K562 (cell line): ENCODE measurements around the gene MTHFR. TPM values are rescaled to one million over a fixed set of nuclear protein-coding genes. Genes with fewer than 3 reads are reported as not detected.

ENCODE experiments used
- ATAC-seq: fragments of 200-7000 bp; cut with Tn5 transposase; 3 replicates; pipeline ENCODE4 v1.9.1; 2020; ENCODE audit warnings: moderate library complexity
- BruUV-seq: library from RNA; stranded (reverse); fragments of 400-500 nt; replicated peaks from 2 replicates; lab custom pipeline; 2021; lab: Mats Ljungman, UMichigan
- CTCF ChIA-PET: fragments of 300-600 bp; formaldehyde crosslinking; extraction: SDS; loops from one replicate; lab custom pipeline; 2021; ENCODE audit warnings: low intra/inter-chr PET ratio; lab: Yijun Ruan, JAX
- POLR2A ChIA-PET: fragments of 300-600, 350-650 bp; sonication (Branson Sonifier 250); formaldehyde crosslinking; extraction: SDS; loops from one replicate; lab custom pipeline; 2021; ENCODE audit warnings: antibody characterized with exemption, inconsistent platforms; lab: Yijun Ruan, JAX
- DNase-seq, 4 experiments: peaks; one replicate each; pipeline versions ENCODE4 v3.0.0 to v3.0.0-alpha.2; 2011 to 2018; ENCODE audit warnings: low spot score in 3 of 4, mixed read lengths in 3 of 4; ENCODE audit errors: extremely low read depth in 1 of 4
- FAIRE-seq: peaks from 2 replicates; lab custom pipeline; 2011; peaks lifted over from hg19 to GRCh38; lab: Jason Lieb, UNC
- H2AFZ ChIP-seq: 2 replicates; pipeline ENCODE4 v1.6.0; 2011; ENCODE audit warnings: low read depth, low read length, control low read depth, inconsistent platforms
- H3K27ac ChIP-seq: fragments of 200-600 bp; 3 replicates; pipeline ENCODE4 v1.8.0; 2011; ENCODE audit warnings: low read depth, mild to moderate bottlenecking, control low read depth, inconsistent platforms, low read length, moderate library complexity, mixed read lengths; ENCODE audit errors: extremely low read depth
- H3K27me3 ChIP-seq, 2 experiments: fragments of 300-600 bp in 1 of 2; 2 replicates in 1 of 2; 3 replicates in 1 of 2; pipeline versions ENCODE4 v1.6.0 to v1.8.0; 2011; ENCODE audit warnings: inconsistent platforms in 2 of 2, low read length in 2 of 2, mild to moderate bottlenecking in 1 of 2, mixed read lengths in 1 of 2, moderate library complexity in 1 of 2; ENCODE audit not compliant: control insufficient read depth in 2 of 2, insufficient read depth in 2 of 2
- H3K36me3 ChIP-seq: fragments of 300-600 bp; 3 replicates; pipeline ENCODE4 v1.8.0; 2011; ENCODE audit warnings: mild to moderate bottlenecking, low read length, inconsistent platforms; ENCODE audit not compliant: control insufficient read depth, insufficient read depth
- H3K4me1 ChIP-seq, 2 experiments: fragments of 200-600 bp in 1 of 2; replicated peaks in 1 of 2; 2 replicates in 1 of 2; 3 replicates in 1 of 2; pipeline versions ENCODE4 v1.5.1 to v1.8.0; 2011; ENCODE audit warnings: inconsistent platforms in 2 of 2, low read length in 2 of 2, mild to moderate bottlenecking in 1 of 2, mixed read lengths in 1 of 2, moderate library complexity in 1 of 2; ENCODE audit not compliant: control insufficient read depth in 2 of 2, insufficient read depth in 2 of 2
- H3K4me2 ChIP-seq: 2 replicates; pipeline ENCODE4 v1.6.1; 2011; ENCODE audit warnings: low read length, control low read depth, inconsistent platforms, mixed read lengths; ENCODE audit not compliant: insufficient read depth
- H3K4me3 ChIP-seq: fragments of 200-600 bp; sonication (generic), shearing (Covaris generic); 2 replicates; pipeline ENCODE4 v1.5.1; 2016; ENCODE audit warnings: control low read depth, inconsistent platforms
- H3K79me2 ChIP-seq: fragments of 200-600 bp; 3 replicates; pipeline ENCODE4 v1.8.0; 2011; ENCODE audit warnings: low read length, inconsistent platforms; ENCODE audit not compliant: control insufficient read depth, insufficient read depth
- H3K9ac ChIP-seq, 2 experiments: 2 replicates each; pipeline versions ENCODE4 v1.6.0 to v1.6.1; 2011; ENCODE audit warnings: low read depth in 2 of 2, low read length in 2 of 2, control low read depth in 1 of 2, inconsistent platforms in 1 of 2, mild to moderate bottlenecking in 1 of 2, mixed read lengths in 1 of 2; ENCODE audit not compliant: insufficient read depth in 1 of 2
- H3K9me1 ChIP-seq: one replicate; pipeline ENCODE4 v1.6.0; 2011; ENCODE audit warnings: inconsistent platforms, mild to moderate bottlenecking, low read length, moderate library complexity; ENCODE audit not compliant: control insufficient read depth, insufficient read depth
- H3K9me3 ChIP-seq: replicated peaks from 2 replicates; pipeline ENCODE4 v1.5.1; 2011; ENCODE audit warnings: low read depth, low read length, inconsistent platforms; ENCODE audit not compliant: control insufficient read depth, insufficient read depth
- H4K20me1 ChIP-seq: replicated peaks from 2 replicates; pipeline ENCODE4 v1.6.1; 2011; ENCODE audit warnings: low read length, inconsistent platforms, mixed read lengths; ENCODE audit not compliant: control insufficient read depth, insufficient read depth
- DIDO1 ChIP-seq: fragments of 450-650 bp; IDR thresholded peaks from 2 replicates; pipeline ENCODE4 v1.6.1; 2016; ENCODE audit warnings: low read depth, missing biosample characterization, missing genetic modification characterization
- EP300 ChIP-seq: IDR thresholded peaks from 2 replicates; pipeline ENCODE4 v1.6.1; 2012; ENCODE audit warnings: low read length, improper control_type of control experiment
- FIP1L1 ChIP-seq: fragments of 200-400 bp; formaldehyde crosslinking; IDR thresholded peaks from 2 replicates; pipeline ENCODE4 v1.6.1; 2018; ENCODE audit warnings: mild to moderate bottlenecking, low read depth, low read length; ENCODE audit not compliant: poor library complexity, severe bottlenecking
- HDAC3 ChIP-seq: fragments of 450-650 bp; IDR thresholded peaks from 2 replicates; pipeline ENCODE4 v1.6.1; 2018; ENCODE audit warnings: borderline replicate concordance, mild to moderate bottlenecking, moderate library complexity; ENCODE audit not compliant: partially characterized antibody
- KAT2B ChIP-seq: IDR thresholded peaks from one replicate; pipeline ENCODE4 v1.6.1; 2012; ENCODE audit warnings: low read depth, mild to moderate bottlenecking, control low read depth, inconsistent platforms, low read length, moderate library complexity
- NCOA2 ChIP-seq, 2 experiments: fragments of 450-650 bp; IDR thresholded peaks; 2 replicates each; pipeline ENCODE4 v1.6.1; 2018; ENCODE audit warnings: mild to moderate bottlenecking in 2 of 2, moderate library complexity in 1 of 2; ENCODE audit not compliant: partially characterized antibody in 2 of 2
- SAFB2 ChIP-seq: fragments of 200-400 bp; formaldehyde crosslinking; IDR thresholded peaks from 2 replicates; pipeline ENCODE4 v1.6.1; 2018; ENCODE audit warnings: borderline replicate concordance, low read length, low read depth, moderate library complexity; ENCODE audit not compliant: severe bottlenecking
- ZNF584 ChIP-seq: fragments of 200-800 bp; sonication (Bioruptor generic); IDR thresholded peaks from 2 replicates; pipeline ENCODE4 v1.6.1; 2016; ENCODE audit warnings: low read depth, mild to moderate bottlenecking, missing genetic modification characterization, missing compliant biosample characterization
- WGBS: fragments of 100-300 bp; shearing (Covaris generic); methylation state at CpG from one replicate; pipeline ENCODE4 v1.1.6; 2016; ENCODE audit warnings: low coverage, mixed read lengths; ENCODE audit not compliant: insufficient coverage; ENCODE audit errors: missing lambda C conversion rate; 5-methylcytosine and 5-hydroxymethylcytosine counted together
- in situ Hi-C: fragments of 300-500 bp; cut with MboI; formaldehyde crosslinking; loops from 4 replicates; pipeline ENCODE4 v1.15.0; 2018; ENCODE audit warnings: inconsistent platforms, mixed read lengths
- intact Hi-C: fragments of 100-400 bp; cut with micrococcal nuclease; formaldehyde crosslinking; loops from 2 replicates; pipeline ENCODE4 v1.14.2; 2022
- polyA plus RNA-seq, 8 experiments: library from polyadenylated mRNA; depleted of rRNA in 4 of 8; stranded (reverse) in 5 of 8; unstranded in 3 of 8; fragments of >200 nt; fragmentation: Nextera tagmentation in 2 of 8; fragmentation: Illumina TruSeq in 1 of 8; extraction: Ambion mirVana in 2 of 8; extraction: Trizol in 1 of 8; gene quantifications; 2 replicates each; pipeline versions ENCODE4 v1.2.1 to v1.2.3, GENCODE V29; 2011 to 2014; ENCODE audit warnings: inconsistent platforms in 1 of 8, missing spikeins in 1 of 8
- total RNA-seq, 7 experiments: library from RNA; depleted of rRNA in 6 of 7; stranded (reverse); fragments of >200 nt in 6 of 7; fragmentation: Illumina TruSeq in 2 of 7; extraction: Trizol in 2 of 7; gene quantifications; 2 replicates each; pipeline versions ENCODE4 v1.2.1 to v1.2.3, GENCODE V29; 2011 to 2021; ENCODE audit warnings: low replicate concordance in 1 of 7
- TF ChIP-seq, protein P1 (sequence below): sonication (generic); formaldehyde crosslinking; IDR thresholded peaks from 2 replicates; pipeline ENCODE4 v1.8.0; 2023; ENCODE audit warnings: missing genetic modification reagents, mild to moderate bottlenecking, borderline replicate concordance
- TF ChIP-seq, protein P2 (sequence below), 2 experiments: IDR thresholded peaks; 2 replicates each; pipeline ENCODE4 v1.6.1; 2011; ENCODE audit warnings: borderline replicate concordance in 1 of 2, control low read depth in 1 of 2, low read depth in 1 of 2, low read length in 1 of 2, mild to moderate bottlenecking in 1 of 2, mixed read lengths in 1 of 2, moderate library complexity in 1 of 2; ENCODE audit not compliant: insufficient read depth in 1 of 2, insufficient read length in 1 of 2, poor library complexity in 1 of 2, severe bottlenecking in 1 of 2; ENCODE audit errors: extremely low read depth in 1 of 2

Gene MTHFR
- total and polyA plus RNA-seq, 9 of the 15 experiments (the other 6 are each of a cell fraction or from before 2014, with no cell fraction given): 5.0 to 104 (median 62.6) TPM

DNA sequence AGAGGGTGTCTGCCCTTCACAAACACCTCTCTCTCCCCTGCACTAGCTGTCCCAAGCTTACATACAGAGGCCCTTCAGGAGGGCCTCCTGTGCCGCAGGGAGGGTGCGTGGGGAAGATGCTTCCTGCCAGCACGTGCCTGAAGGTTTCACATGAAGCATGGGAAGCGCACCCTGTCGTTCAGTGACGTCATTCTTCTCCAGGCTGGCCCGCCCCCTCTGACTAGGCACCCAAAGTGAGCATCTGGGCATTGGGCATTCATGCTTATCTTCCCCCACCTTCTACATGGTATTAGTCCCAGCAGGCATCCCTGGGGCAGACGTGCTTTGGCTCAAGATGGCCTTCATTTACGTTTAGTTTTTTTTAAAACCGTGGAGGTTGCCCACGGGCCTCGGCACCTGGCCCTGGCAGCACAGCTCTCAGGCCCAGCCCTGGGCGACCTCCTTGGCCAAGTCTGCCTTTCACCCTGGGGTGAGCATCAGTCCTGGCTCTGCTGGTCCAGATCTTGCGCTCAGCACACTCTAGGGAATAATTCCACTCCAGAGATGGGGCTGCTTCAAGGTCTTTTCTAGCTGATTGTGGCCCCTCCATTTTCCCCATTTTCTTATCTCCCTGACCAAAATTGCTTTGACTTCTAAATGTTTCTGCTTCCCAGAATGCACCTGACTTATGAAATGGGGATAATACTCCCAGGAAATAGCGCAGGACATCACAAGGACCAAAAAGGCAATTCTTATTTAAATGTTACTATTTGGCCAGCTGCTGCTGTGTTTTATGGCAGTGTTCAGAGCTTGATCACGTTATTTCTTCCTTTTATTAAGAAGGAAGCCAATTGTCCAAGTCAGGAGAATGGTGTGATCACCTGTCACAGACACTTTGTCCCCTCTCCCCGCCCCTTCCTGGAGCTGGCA is 35.7 kb upstream of the MTHFR start:
- intact Hi-C loops (loop anchor here (1.0 to 2.0 kb wide), 3 partner anchors 23 to 126 kb away; no protein-coding TSS in a partner anchor), in situ Hi-C loops (loop anchor here (5.0 kb wide), 1 partner anchor 56 kb away; no protein-coding TSS in a partner anchor)
- Histone ChIP-seq H3K36me3 (peaks cover 85% of the 10 kb centered on the region), H4K20me1 (peaks cover 5% of the 10 kb centered on the region), H3K9ac (peak overlapping the region; percentile 22 to 74; a peak in 3 of 4 replicates), H3K9me3 (no peaks in the 10 kb centered on the region), H3K9me1 (no peaks in the 10 kb centered on the region), H2AFZ (peak overlapping the region; percentile 27), H3K4me2 (peak overlapping the region; percentile 73), H3K4me1 (peaks cover 37 to 53% of the 10 kb centered on the region in 2 experiments), H3K79me2 (no peaks in the 10 kb centered on the region), H3K27ac (peak overlapping the region; percentile 69), H3K27me3 (no peaks in the 10 kb centered on the region), H3K4me3 (no peak overlapping the region)
- ATAC-seq (no peak), FAIRE-seq (no peak), DNase-seq (peak in 3 of 4 experiments; percentile 46 to 50 (median 46))
- 54% methylated on average over 17 of the region's 17 CpGs for WGBS
- BruUV-seq: no TSS peak
- POLR2A ChIA-PET: interaction anchor here (0.6 to 14.0 kb wide), 11 partner anchors 9 to 518 kb away, joined by 3 to 304 read pairs (median 4); no protein-coding TSS in a partner anchor
- CTCF ChIA-PET: interaction anchor here (0.9 to 1.9 kb wide), 5 partner anchors 50 to 66 kb away, joined by 3 to 11 read pairs (median 4); no protein-coding TSS in a partner anchor
- TF ChIP-seq, protein P1, sequence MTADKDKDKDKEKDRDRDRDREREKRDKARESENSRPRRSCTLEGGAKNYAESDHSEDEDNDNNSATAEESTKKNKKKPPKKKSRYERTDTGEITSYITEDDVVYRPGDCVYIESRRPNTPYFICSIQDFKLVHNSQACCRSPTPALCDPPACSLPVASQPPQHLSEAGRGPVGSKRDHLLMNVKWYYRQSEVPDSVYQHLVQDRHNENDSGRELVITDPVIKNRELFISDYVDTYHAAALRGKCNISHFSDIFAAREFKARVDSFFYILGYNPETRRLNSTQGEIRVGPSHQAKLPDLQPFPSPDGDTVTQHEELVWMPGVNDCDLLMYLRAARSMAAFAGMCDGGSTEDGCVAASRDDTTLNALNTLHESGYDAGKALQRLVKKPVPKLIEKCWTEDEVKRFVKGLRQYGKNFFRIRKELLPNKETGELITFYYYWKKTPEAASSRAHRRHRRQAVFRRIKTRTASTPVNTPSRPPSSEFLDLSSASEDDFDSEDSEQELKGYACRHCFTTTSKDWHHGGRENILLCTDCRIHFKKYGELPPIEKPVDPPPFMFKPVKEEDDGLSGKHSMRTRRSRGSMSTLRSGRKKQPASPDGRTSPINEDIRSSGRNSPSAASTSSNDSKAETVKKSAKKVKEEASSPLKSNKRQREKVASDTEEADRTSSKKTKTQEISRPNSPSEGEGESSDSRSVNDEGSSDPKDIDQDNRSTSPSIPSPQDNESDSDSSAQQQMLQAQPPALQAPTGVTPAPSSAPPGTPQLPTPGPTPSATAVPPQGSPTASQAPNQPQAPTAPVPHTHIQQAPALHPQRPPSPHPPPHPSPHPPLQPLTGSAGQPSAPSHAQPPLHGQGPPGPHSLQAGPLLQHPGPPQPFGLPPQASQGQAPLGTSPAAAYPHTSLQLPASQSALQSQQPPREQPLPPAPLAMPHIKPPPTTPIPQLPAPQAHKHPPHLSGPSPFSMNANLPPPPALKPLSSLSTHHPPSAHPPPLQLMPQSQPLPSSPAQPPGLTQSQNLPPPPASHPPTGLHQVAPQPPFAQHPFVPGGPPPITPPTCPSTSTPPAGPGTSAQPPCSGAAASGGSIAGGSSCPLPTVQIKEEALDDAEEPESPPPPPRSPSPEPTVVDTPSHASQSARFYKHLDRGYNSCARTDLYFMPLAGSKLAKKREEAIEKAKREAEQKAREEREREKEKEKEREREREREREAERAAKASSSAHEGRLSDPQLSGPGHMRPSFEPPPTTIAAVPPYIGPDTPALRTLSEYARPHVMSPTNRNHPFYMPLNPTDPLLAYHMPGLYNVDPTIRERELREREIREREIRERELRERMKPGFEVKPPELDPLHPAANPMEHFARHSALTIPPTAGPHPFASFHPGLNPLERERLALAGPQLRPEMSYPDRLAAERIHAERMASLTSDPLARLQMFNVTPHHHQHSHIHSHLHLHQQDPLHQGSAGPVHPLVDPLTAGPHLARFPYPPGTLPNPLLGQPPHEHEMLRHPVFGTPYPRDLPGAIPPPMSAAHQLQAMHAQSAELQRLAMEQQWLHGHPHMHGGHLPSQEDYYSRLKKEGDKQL (CRISPR knock-in tag): no peak
- TF ChIP-seq FIP1L1 (no peak), DIDO1 (tag) (no peak), NCOA2 (IDR thresholded peaks at IDR 0.05; ENCODE audit: partially characterized antibody in 2 of 2) (no peak), ZNF584 (peak; percentile 88; the same call in 1 of the 2 replicates), EP300 (no peak), HDAC3 (no peak), SAFB2 (no peak), KAT2B (no peak)
- TF ChIP-seq, protein P2, sequence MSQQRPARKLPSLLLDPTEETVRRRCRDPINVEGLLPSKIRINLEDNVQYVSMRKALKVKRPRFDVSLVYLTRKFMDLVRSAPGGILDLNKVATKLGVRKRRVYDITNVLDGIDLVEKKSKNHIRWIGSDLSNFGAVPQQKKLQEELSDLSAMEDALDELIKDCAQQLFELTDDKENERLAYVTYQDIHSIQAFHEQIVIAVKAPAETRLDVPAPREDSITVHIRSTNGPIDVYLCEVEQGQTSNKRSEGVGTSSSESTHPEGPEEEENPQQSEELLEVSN (IDR thresholded peaks at IDR 0.05; ENCODE audit: borderline replicate concordance in 1 of 2, extremely low read depth in 1 of 2, insufficient read depth in 1 of 2, insufficient read length in 1 of 2, low read depth in 1 of 2, low read length in 1 of 2, poor library complexity in 1 of 2, severe bottlenecking in 1 of 2): peak in 1 of 2 experiments; percentile 41
